Cardiac muscle cell (in vitro differentiated cells and primary cell): ENCODE measurements around the gene APOBEC2. TPM values are rescaled to one million over a fixed set of nuclear protein-coding genes. Genes with fewer than 3 reads are reported as not detected.

Experiments used
- DNase-seq, 2 donors: peaks; one replicate each; pipeline versions ENCODE4 v3.0.0 to v3.0.0-alpha.2; 2010 to 2017; ENCODE audit warnings: low read depth in 1 of 2, low spot score in 1 of 2
- H3K27ac ChIP-seq: fragments of 200-600 bp; sonication (generic); 2 replicates; pipeline ENCODE4 v1.5.1; 2016
- H3K27me3 ChIP-seq: fragments of 200-600 bp; sonication (generic); 2 replicates; pipeline ENCODE4 v1.6.0; 2016; ENCODE audit warnings: control low read depth
- H3K36me3 ChIP-seq: fragments of 200-600 bp; sonication (generic); 2 replicates; pipeline ENCODE4 v1.5.1; 2016; ENCODE audit warnings: control low read depth
- H3K4me1 ChIP-seq: fragments of 200-600 bp; sonication (generic); 2 replicates; pipeline ENCODE4 v1.8.1; 2017; ENCODE audit warnings: low read depth, mild to moderate bottlenecking, mixed run types
- H3K4me3 ChIP-seq: fragments of 200-600 bp; sonication (generic); 2 replicates; pipeline ENCODE4 v1.5.1; 2016; ENCODE audit warnings: mild to moderate bottlenecking
- H3K9me3 ChIP-seq: fragments of 200-600 bp; sonication (generic); 2 replicates; pipeline ENCODE4 v1.5.1; 2017; ENCODE audit warnings: low read depth, mild to moderate bottlenecking, control low read depth
- CTCF ChIP-seq: IDR thresholded peaks from 2 replicates; pipeline ENCODE4 v1.5.1; 2012; ENCODE audit warnings: low read depth, mild to moderate bottlenecking, low read length
- polyA plus RNA-seq: library from polyadenylated mRNA; unstranded; fragments of >200 nt; fragmentation: Nextera tagmentation; extraction: Ambion mirVana; gene quantifications from 2 replicates; pipeline ENCODE4 v1.2.1, GENCODE V29; 2016
- total RNA-seq: library from RNA; depleted of rRNA; stranded (reverse); fragments of >200 nt; gene quantifications from 2 replicates; pipeline ENCODE4 v1.2.3, GENCODE V29; 2016

The APOBEC2 gene
- total and polyA plus RNA-seq, 2 experiments from 2014 or later: 135 to 156 TPM

GRCh38 chr6:41042226-41043055 is 10.6 kb upstream of the APOBEC2 start, which contains the start of gene TSPO2:
TSPO2 (plus strand) TSS chr6:41042467; CDS start chr6:41042986, 519 bp downstream.
- no peak for DNase-seq

GRCh38 chr6:41043151-41043550 is 9.9 kb upstream of the APOBEC2 start:
- Histone ChIP-seq H3K9me3 (no peaks in the 10 kb centered on the region), H3K27ac (no peak overlapping the region), H3K4me3 (no peak overlapping the region), H3K27me3 (no peaks in the 10 kb centered on the region), H3K36me3 (no peaks in the 10 kb centered on the region), H3K4me1 (peaks cover 43% of the 10 kb centered on the region)
- no peak for DNase-seq
- no peak for TF ChIP-seq CTCF

More at GRCh38 chr6:41042226-41043055, 10.6 kb upstream of the APOBEC2 start, which contains the start of gene TSPO2:
- H3K9me3 ChIP-seq: no peaks in the 10 kb centered on the region
- H3K27ac ChIP-seq: no peak within 1 kb of the TSS
- H3K4me1 ChIP-seq: peaks cover 44% of the 10 kb centered on the region
- H3K27me3 ChIP-seq: no peaks in the 10 kb centered on the region
- no peaks in the 10 kb centered on the region for H3K36me3 ChIP-seq
- H3K4me3 ChIP-seq: no peak within 1 kb of the TSS
- TF ChIP-seq CTCF: no peak

GRCh38 chr6:41045664-41046063 is 7.3 kb upstream of the APOBEC2 start:
- Histone ChIP-seq H3K36me3 (no peaks in the 10 kb centered on the region), H3K4me1 (peaks cover 58% of the 10 kb centered on the region), H3K27ac (peak overlapping the region; percentile 77), H3K4me3 (no peak overlapping the region), H3K27me3 (no peaks in the 10 kb centered on the region), H3K9me3 (no peaks in the 10 kb centered on the region)
- no peak for TF ChIP-seq CTCF
- DNase-seq: no peak

GRCh38 chr6:41046084-41046483 is 6.9 kb upstream of the APOBEC2 start:
- no peak for DNase-seq
- Histone ChIP-seq H3K9me3 (no peaks in the 10 kb centered on the region), H3K4me1 (peaks cover 58% of the 10 kb centered on the region), H3K36me3 (no peaks in the 10 kb centered on the region), H3K4me3 (no peak overlapping the region), H3K27ac (peak overlapping the region; percentile 77), H3K27me3 (no peaks in the 10 kb centered on the region)
- TF ChIP-seq CTCF: no peak

- no peaks in the 10 kb centered on the region for H3K36me3 ChIP-seq
- no peaks in the 10 kb centered on the region for H3K9me3 ChIP-seq
- no peak overlapping the region for H3K4me3 ChIP-seq
- H3K4me1 ChIP-seq: peaks cover 66% of the 10 kb centered on the region
- H3K27me3 ChIP-seq: no peaks in the 10 kb centered on the region
- peak overlapping the region; percentile 96 for H3K27ac ChIP-seq
- DNase-seq: no peak
- TF ChIP-seq CTCF: no peak
Observed at GRCh38 chr6:41047306-41047705, 5.7 kb upstream of the APOBEC2 start.
